Lower leg skin (tissue), 4 donors: ENCODE data around the gene DALRD3. TPM values are rescaled to one million over a fixed set of nuclear protein-coding genes. Genes with fewer than 3 reads are reported as not detected.

Experiments used
- DNase-seq, 2 donors: peaks; one replicate each; pipeline ENCODE4 v3.0.0-alpha.2; 2019; ENCODE audit warnings: low spot score in 2 of 2
- H3K4me3 ChIP-seq: fragments of 200-600 bp; sonication (generic); 2 replicates; pipeline ENCODE4 v1.5.1; 2017; ENCODE audit warnings: mild to moderate bottlenecking, low read depth; ENCODE audit not compliant: poor library complexity, severe bottlenecking
- POLR2A ChIP-seq, 2 donors: fragments of 450-650 bp; IDR thresholded peaks; one replicate each; pipeline ENCODE4 v1.6.1; 2016 to 2017; ENCODE audit warnings: antibody characterized with exemption in 2 of 2, mild to moderate bottlenecking in 1 of 2, moderate library complexity in 1 of 2
- WGBS, 2 donors: methylation state at CpG; one replicate each; pipeline ENCODE4 v1.1.5; 2018; 5-methylcytosine and 5-hydroxymethylcytosine counted together
- intact Hi-C: fragments of 100-400 bp; cut with DNase I; formaldehyde crosslinking; loops from one replicate; pipeline ENCODE4 v1.15.0; 2023; ENCODE audit warnings: low total_unique reads
- total RNA-seq, 4 donors: library from RNA; depleted of rRNA; stranded (reverse); fragments of >200 nt; gene quantifications; one replicate each; pipeline ENCODE4 v1.1.0, GENCODE V29; 2016
- TF ChIP-seq, protein P1 (sequence below), 3 donors: fragments of 450-650 bp; IDR thresholded peaks; one replicate each; pipeline ENCODE4 v1.5.1; 2016; ENCODE audit warnings: antibody characterized with exemption in 3 of 3, mild to moderate bottlenecking in 3 of 3, moderate library complexity in 2 of 3

Gene DALRD3
- total RNA-seq, 4 donors from 2014 or later: 51.5 to 78.4 (median 62.1) TPM

DNA sequence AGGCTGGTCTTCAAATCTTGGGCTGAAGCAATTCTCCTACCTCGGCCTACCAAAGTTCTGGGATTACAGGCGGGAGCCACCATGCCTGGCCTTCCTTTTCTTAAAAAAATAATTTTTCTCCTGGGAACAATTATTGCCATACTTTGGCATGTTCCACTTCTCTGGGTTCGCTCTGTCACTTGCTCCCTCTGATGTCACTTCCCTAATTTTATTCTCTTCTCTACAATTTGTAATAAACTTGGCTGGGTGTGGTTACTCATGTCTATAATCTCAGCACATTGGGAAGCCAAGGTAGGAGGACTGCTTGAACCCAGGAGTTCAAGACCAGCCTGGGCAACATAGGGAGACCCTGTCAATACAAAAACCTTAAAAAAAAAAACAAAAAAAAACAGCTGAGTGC lies 16.9 kb upstream of the DALRD3 start:
- intact Hi-C loops: no loop called here
- TF ChIP-seq, protein P1, sequence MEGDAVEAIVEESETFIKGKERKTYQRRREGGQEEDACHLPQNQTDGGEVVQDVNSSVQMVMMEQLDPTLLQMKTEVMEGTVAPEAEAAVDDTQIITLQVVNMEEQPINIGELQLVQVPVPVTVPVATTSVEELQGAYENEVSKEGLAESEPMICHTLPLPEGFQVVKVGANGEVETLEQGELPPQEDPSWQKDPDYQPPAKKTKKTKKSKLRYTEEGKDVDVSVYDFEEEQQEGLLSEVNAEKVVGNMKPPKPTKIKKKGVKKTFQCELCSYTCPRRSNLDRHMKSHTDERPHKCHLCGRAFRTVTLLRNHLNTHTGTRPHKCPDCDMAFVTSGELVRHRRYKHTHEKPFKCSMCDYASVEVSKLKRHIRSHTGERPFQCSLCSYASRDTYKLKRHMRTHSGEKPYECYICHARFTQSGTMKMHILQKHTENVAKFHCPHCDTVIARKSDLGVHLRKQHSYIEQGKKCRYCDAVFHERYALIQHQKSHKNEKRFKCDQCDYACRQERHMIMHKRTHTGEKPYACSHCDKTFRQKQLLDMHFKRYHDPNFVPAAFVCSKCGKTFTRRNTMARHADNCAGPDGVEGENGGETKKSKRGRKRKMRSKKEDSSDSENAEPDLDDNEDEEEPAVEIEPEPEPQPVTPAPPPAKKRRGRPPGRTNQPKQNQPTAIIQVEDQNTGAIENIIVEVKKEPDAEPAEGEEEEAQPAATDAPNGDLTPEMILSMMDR (IDR thresholded peaks at IDR 0.05): no peak
- TF ChIP-seq POLR2A (IDR thresholded peaks at IDR 0.05): no peak
- DNase-seq: no peak
- WGBS, 2 donors: 90% methylated on average over 3 of the region's 3 CpGs
- H3K4me3 ChIP-seq: no peak overlapping the region

DNA sequence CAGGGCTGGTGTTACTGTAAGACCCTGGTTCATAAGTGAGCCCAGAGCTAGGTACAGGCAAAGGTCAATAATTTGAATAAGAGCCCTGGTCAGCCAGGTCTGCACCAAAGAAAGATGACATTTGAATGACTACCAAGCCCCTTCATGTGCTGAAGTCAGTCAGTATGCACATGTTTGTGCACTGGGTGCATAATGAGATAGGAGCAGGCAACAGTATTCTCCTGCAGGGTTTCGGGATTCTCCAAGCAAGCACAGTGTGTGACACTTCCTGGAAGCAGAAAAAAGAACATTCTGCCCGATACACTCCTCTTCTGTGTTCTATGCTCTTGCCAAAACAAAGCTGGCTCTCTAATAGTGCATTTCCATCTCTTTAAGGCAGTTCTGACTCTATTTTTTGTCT lies 16.3 kb upstream of the DALRD3 start:
- no peak for DNase-seq
- intact Hi-C loops: no loop called here
- TF ChIP-seq POLR2A (IDR thresholded peaks at IDR 0.05): no peak
- TF ChIP-seq, protein P1 (IDR thresholded peaks at IDR 0.05): no peak
- WGBS, 2 donors: 86 to 88% methylated on average over 2 of the region's 2 CpGs
- no peak overlapping the region for H3K4me3 ChIP-seq

DNA sequence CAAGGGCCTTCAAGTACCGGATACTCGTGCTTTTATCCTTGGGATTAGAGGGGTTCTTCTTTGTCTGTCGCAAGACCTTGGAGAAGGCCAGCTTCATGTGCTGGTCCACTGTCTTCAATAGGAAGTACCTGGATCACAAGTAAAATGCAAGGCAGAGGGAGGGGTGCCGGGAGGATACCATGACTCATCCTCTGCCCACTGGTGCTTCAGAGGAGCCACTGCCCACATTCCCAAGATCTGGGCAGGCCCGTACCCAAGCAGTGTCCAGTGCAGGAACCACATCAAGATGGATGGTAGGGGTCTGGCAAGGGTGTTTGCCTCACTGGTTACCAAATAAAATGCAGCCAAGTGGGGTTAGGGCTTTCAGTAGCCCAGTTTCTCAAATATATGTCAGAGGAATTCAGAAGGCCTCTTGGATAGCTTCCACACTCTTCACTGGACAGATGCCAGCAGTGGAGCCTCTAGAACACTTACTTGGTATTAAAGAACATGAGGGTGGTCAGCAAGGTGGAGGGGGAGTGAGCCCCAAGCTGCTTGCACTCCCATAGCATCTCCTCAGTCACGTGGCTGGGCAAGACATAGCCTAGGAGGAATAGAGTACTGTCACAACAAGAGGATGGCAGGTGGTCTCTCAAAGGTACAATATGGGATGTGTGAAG lies 14.4 kb upstream of the DALRD3 start:
- DNase-seq: no peak
- WGBS, 2 donors: 86 to 90% methylated on average over 6 of the region's 6 CpGs
- TF ChIP-seq, protein P1 (IDR thresholded peaks at IDR 0.05): no peak
- no peak for TF ChIP-seq POLR2A (IDR thresholded peaks at IDR 0.05)
- intact Hi-C loops: no loop called here
- H3K4me3 ChIP-seq: no peak overlapping the region

DNA sequence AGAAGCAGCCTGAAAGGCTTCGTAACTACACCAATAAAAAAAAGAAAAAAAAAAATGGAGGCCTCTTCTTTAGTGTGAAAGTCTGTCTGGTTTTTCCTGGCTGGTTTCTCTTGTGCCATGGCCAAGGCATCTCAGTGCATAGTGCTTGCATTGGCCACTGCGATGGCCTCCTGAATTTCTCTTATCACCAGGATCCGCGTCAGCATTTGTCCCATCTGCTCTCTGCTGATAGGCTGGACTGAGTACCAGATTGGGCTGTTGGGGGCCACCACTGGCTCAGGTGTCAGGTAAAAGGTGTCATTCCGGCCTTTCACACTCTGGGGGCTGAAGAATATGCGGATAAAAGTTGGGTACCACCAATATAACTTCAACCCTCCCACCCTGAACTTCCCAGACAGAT lies 11.9 kb upstream of the DALRD3 start:
- no peak for DNase-seq
- WGBS, 2 donors: 90 to 92% methylated on average over 6 of the region's 6 CpGs
- intact Hi-C loops: no loop called here
- no peak overlapping the region for H3K4me3 ChIP-seq
- TF ChIP-seq POLR2A (IDR thresholded peaks at IDR 0.05): no peak
- TF ChIP-seq, protein P1 (IDR thresholded peaks at IDR 0.05): no peak

DNA sequence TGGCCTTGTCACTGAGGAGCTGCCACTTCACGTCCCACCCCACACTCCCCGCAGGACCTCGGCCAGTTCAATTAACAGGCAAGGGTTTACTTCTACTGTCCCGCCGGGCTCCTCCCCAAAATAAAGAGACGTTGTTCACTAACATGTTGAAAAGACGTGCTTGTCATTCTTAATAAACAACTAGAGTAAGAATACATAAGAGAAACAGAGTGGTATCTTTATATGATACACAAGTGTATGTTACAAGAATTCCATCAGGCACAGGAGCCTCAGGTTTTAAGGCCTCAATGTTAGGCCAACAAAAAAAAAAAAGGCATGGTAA lies 11.1 kb upstream of the DALRD3 start:
- DNase-seq: no peak
- no peak overlapping the region for H3K4me3 ChIP-seq
- WGBS, 2 donors: 1 to 2% methylated on average over 6 to 7 of the region's 7 CpGs
- TF ChIP-seq, protein P1 (IDR thresholded peaks at IDR 0.05): no peak
- no peak for TF ChIP-seq POLR2A (IDR thresholded peaks at IDR 0.05)
- intact Hi-C loops: no loop called here
